Natural killer cell (primary cell): ENCODE results near the gene RPS6KA4. TPM values are rescaled to one million over a fixed set of nuclear protein-coding genes. Genes with fewer than 3 reads are reported as not detected.

Experiments
- ATAC-seq, 3 donors: fragments of 150-1000 bp in 2 of 3; fragments of 200-7000 bp in 1 of 3; cut with Tn5 transposase; 1 replicate in 1 of 3; 2 replicates in 2 of 3; pipeline ENCODE4 v1.10.0; 2021; ENCODE audit warnings: mild to moderate bottlenecking in 2 of 3, moderate library complexity in 2 of 3
- DNase-seq, 2 donors: peaks; one replicate each; pipeline versions ENCODE4 v3.0.0 to v3.0.0-alpha.2; 2013 to 2021; ENCODE audit warnings: mixed read lengths in 1 of 2
- H3K27ac ChIP-seq: one replicate; pipeline ENCODE4 v1.5.1; 2013; ENCODE audit warnings: mild to moderate bottlenecking, low read length
- H3K27me3 ChIP-seq: one replicate; pipeline ENCODE4 v1.6.1; 2013; ENCODE audit warnings: low read length; ENCODE audit not compliant: control insufficient read depth, insufficient read depth
- H3K36me3 ChIP-seq: one replicate; pipeline ENCODE4 v1.6.1; 2013; ENCODE audit warnings: low read length; ENCODE audit not compliant: control insufficient read depth, insufficient read depth
- H3K4me1 ChIP-seq: one replicate; pipeline ENCODE4 v1.6.1; 2013; ENCODE audit warnings: low read length; ENCODE audit not compliant: control insufficient read depth, insufficient read depth
- H3K4me3 ChIP-seq: one replicate; pipeline ENCODE4 v1.5.1; 2013; ENCODE audit warnings: low read length
- H3K9me3 ChIP-seq: one replicate; pipeline ENCODE4 v1.6.1; 2013; ENCODE audit warnings: low read length; ENCODE audit not compliant: control insufficient read depth, insufficient read depth
- H3K27ac Mint-ChIP-seq, 2 donors: one replicate each; pipeline ENCODE4 v1.8.0; 2022; ENCODE audit warnings: mild to moderate bottlenecking in 2 of 2, mixed read lengths in 2 of 2, moderate library complexity in 1 of 2
- H3K27me3 Mint-ChIP-seq, 2 donors: one replicate each; pipeline ENCODE4 v1.8.0; 2022; ENCODE audit warnings: low read depth in 2 of 2, mixed read lengths in 2 of 2
- H3K36me3 Mint-ChIP-seq: one replicate; pipeline ENCODE4 v1.8.0; 2022; ENCODE audit warnings: mixed read lengths
- H3K4me1 Mint-ChIP-seq, 2 donors: one replicate each; pipeline ENCODE4 v1.8.0; 2022; ENCODE audit warnings: mixed read lengths in 2 of 2
- H3K4me3 Mint-ChIP-seq: one replicate; pipeline ENCODE4 v1.8.0; 2022; ENCODE audit warnings: mild to moderate bottlenecking, moderate library complexity, mixed read lengths
- H3K9me3 Mint-ChIP-seq, 2 donors: one replicate each; pipeline ENCODE4 v1.8.0; 2022; ENCODE audit warnings: mixed read lengths in 2 of 2
- CTCF ChIP-seq: fragments of 200-600 bp; IDR thresholded peaks from one replicate; pipeline ENCODE4 v1.8.0; 2022; ENCODE audit warnings: antibody characterized with exemption
- WGBS: methylation state at CpG from one replicate; pipeline ENCODE4 v1.1.7; 2013; ENCODE audit warnings: missing lambda C conversion rate; ENCODE audit not compliant: insufficient coverage; 5-methylcytosine and 5-hydroxymethylcytosine counted together
- intact Hi-C: fragments of 100-400 bp; cut with micrococcal nuclease; formaldehyde crosslinking; loops from one replicate; pipeline ENCODE4 v1.14.2; 2022
- total RNA-seq, 4 donors: library from RNA; stranded (reverse); fragments of 120-200 nt in 1 of 4; gene quantifications; one replicate each; pipeline versions ENCODE4 v1.2.3 to v1.2.4, GENCODE V29; 2013 to 2022

Gene RPS6KA4
- total RNA-seq, 3 donors from 2014 or later (not counting 1 experiment from before 2014, with no cell fraction given): 27.6 to 36.0 (median 34.4) TPM

- H3K9me3 Mint-ChIP-seq: no peaks in the 10 kb centered on the region
- H3K4me1 Mint-ChIP-seq: peaks cover 4 to 12% of the 10 kb centered on the region in 2 donors
- Histone ChIP-seq H3K36me3 (peaks cover 56% of the 10 kb centered on the region), H3K27ac (no peak overlapping the region), H3K4me1 (peaks cover 14% of the 10 kb centered on the region), H3K4me3 (no peak overlapping the region), H3K27me3 (no peaks in the 10 kb centered on the region), H3K9me3 (no peaks in the 10 kb centered on the region)
- WGBS: 86% methylated on average over 2 of the region's 4 CpGs
- no peak for TF ChIP-seq CTCF
- no peak for ATAC-seq
- no peak for DNase-seq
- H3K27me3 Mint-ChIP-seq: no peaks in the 10 kb centered on the region
- H3K27ac Mint-ChIP-seq: no peak overlapping the region
- intact Hi-C loops: no loop called here
- H3K36me3 Mint-ChIP-seq: peaks cover 7% of the 10 kb centered on the region
- no peak overlapping the region for H3K4me3 Mint-ChIP-seq
Observed at GRCh38 chr11:64364911-64365310, 5.9 kb downstream of the RPS6KA4 start.

GRCh38 chr11:64366751-64367150 is 7.8 kb downstream of the RPS6KA4 start:
- ATAC-seq (no peak), DNase-seq (no peak)
- no peak overlapping the region for H3K4me3 Mint-ChIP-seq
- Histone ChIP-seq H3K9me3 (no peaks in the 10 kb centered on the region), H3K4me1 (no peaks in the 10 kb centered on the region), H3K4me3 (no peak overlapping the region), H3K36me3 (peaks cover 51% of the 10 kb centered on the region), H3K27me3 (no peaks in the 10 kb centered on the region), H3K27ac (no peak overlapping the region)
- no CpG with 5 or more reads among the region's 1 CpG for WGBS
- H3K27ac Mint-ChIP-seq: no peak overlapping the region
- no peaks in the 10 kb centered on the region for H3K9me3 Mint-ChIP-seq
- H3K4me1 Mint-ChIP-seq: peaks cover 0 to 5% of the 10 kb centered on the region in 2 donors
- intact Hi-C loops: no loop called here
- no peaks in the 10 kb centered on the region for H3K27me3 Mint-ChIP-seq
- peaks cover 7% of the 10 kb centered on the region for H3K36me3 Mint-ChIP-seq
- no peak for TF ChIP-seq CTCF

GRCh38 chr11:64367931-64368672 is 9.1 kb downstream of the RPS6KA4 start:
- Histone ChIP-seq H3K4me1 (no peaks in the 10 kb centered on the region), H3K4me3 (no peak overlapping the region), H3K27me3 (no peaks in the 10 kb centered on the region), H3K9me3 (no peaks in the 10 kb centered on the region), H3K36me3 (peaks cover 44% of the 10 kb centered on the region), H3K27ac (no peak overlapping the region)
- Mint-ChIP-seq H3K4me1 (peaks cover 0 to 5% of the 10 kb centered on the region in 2 donors), H3K9me3 (no peaks in the 10 kb centered on the region), H3K27ac (no peak overlapping the region), H3K27me3 (no peaks in the 10 kb centered on the region), H3K36me3 (peaks cover 7% of the 10 kb centered on the region), H3K4me3 (no peak overlapping the region)
- TF ChIP-seq CTCF: no peak
- DNase-seq: no peak
- intact Hi-C loops: no loop called here
- 97% methylated on average over 46 of the region's 46 CpGs for WGBS
- no peak for ATAC-seq

GRCh38 chr11:64368673-64369074 is 9.7 kb downstream of the RPS6KA4 start:
- peaks cover 0 to 5% of the 10 kb centered on the region in 2 donors for H3K4me1 Mint-ChIP-seq

More at GRCh38 chr11:64368673-64369074, 9.7 kb downstream of the RPS6KA4 start:
- Histone ChIP-seq H3K4me3 (no peak overlapping the region), H3K27me3 (no peaks in the 10 kb centered on the region), H3K9me3 (no peaks in the 10 kb centered on the region), H3K36me3 (peaks cover 41% of the 10 kb centered on the region), H3K27ac (no peak overlapping the region), H3K4me1 (no peaks in the 10 kb centered on the region)
- no peak for TF ChIP-seq CTCF
- WGBS: 98% methylated on average over 28 of the region's 28 CpGs
- H3K4me3 Mint-ChIP-seq: no peak overlapping the region
- H3K36me3 Mint-ChIP-seq: peaks cover 7% of the 10 kb centered on the region
- no peak overlapping the region for H3K27ac Mint-ChIP-seq
- H3K9me3 Mint-ChIP-seq: no peaks in the 10 kb centered on the region
- intact Hi-C loops: no loop called here
- no peaks in the 10 kb centered on the region for H3K27me3 Mint-ChIP-seq
- DNase-seq: no peak
- no peak for ATAC-seq
